HG02763 (cell line): ENCODE data around the gene OGFRL1.
A peak's percentile ranks its signal among the peaks of the same experiment; 100 is the strongest.

Source experiments
- ATAC-seq: cut with Tn5 transposase; IDR thresholded peaks from one replicate; pipeline ENCODE4 v1.9.1; 2021; ENCODE audit warnings: mild to moderate bottlenecking, moderate library complexity; ENCODE audit not compliant: unreplicated experiment

Gene OGFRL1

GRCh38 chr6:71284785-71285184 is 3.8 kb upstream of the OGFRL1 start:
- no peak for ATAC-seq

GRCh38 chr6:71287038-71287437 is 1.6 kb upstream of the OGFRL1 start:
- no peak for ATAC-seq

- ATAC-seq = no peak
Measured at GRCh38 chr6:71287926-71288227, 734 bp upstream of the OGFRL1 start.

- peak; percentile 23 for ATAC-seq
Measured at GRCh38 chr6:71289039-71289801, 609 bp downstream of the OGFRL1 start.

- ATAC-seq = no peak
Measured at GRCh38 chr6:71289802-71290175, 1.2 kb downstream of the OGFRL1 start.

GRCh38 chr6:71290611-71291010 is 2.0 kb downstream of the OGFRL1 start:
- ATAC-seq = no peak

- no peak for ATAC-seq
Measured at GRCh38 chr6:71292001-71292400, 3.4 kb downstream of the OGFRL1 start.

GRCh38 chr6:71294121-71294523 is 5.5 kb downstream of the OGFRL1 start:
- no peak for ATAC-seq

GRCh38 chr6:71298459-71298858 is 9.8 kb downstream of the OGFRL1 start:
- no peak for ATAC-seq

GRCh38 chr6:71299541-71300470 is 11.2 kb downstream of the OGFRL1 start:
- no peak for ATAC-seq

GRCh38 chr6:71300561-71301168 is 12.1 kb downstream of the OGFRL1 start:
- no peak for ATAC-seq

- no peak for ATAC-seq
Measured at GRCh38 chr6:71301546-71301945, 12.9 kb downstream of the OGFRL1 start.

- ATAC-seq = no peak
Measured at GRCh38 chr6:71309656-71310055, 21.0 kb downstream of the OGFRL1 start.

GRCh38 chr6:71310261-71310660 is 21.6 kb downstream of the OGFRL1 start:
- no peak for ATAC-seq

GRCh38 chr6:71312089-71312488 is 23.5 kb downstream of the OGFRL1 start:
- no peak for ATAC-seq

GRCh38 chr6:71317441-71317840 is 28.8 kb downstream of the OGFRL1 start:
- no peak for ATAC-seq

GRCh38 chr6:71320041-71320440 is 31.4 kb downstream of the OGFRL1 start:
- no peak for ATAC-seq

- no peak for ATAC-seq
Measured at GRCh38 chr6:71321314-71321713, 32.7 kb downstream of the OGFRL1 start.

GRCh38 chr6:71324194-71324785 is 35.7 kb downstream of the OGFRL1 start:
- no peak for ATAC-seq

GRCh38 chr6:71326611-71327010 is 38.0 kb downstream of the OGFRL1 start:
- ATAC-seq = no peak

GRCh38 chr6:71330501-71330900 is 41.9 kb downstream of the OGFRL1 start:
- no peak for ATAC-seq
